ENCODE data around the gene HS1BP3.

Gene HS1BP3

DNA sequence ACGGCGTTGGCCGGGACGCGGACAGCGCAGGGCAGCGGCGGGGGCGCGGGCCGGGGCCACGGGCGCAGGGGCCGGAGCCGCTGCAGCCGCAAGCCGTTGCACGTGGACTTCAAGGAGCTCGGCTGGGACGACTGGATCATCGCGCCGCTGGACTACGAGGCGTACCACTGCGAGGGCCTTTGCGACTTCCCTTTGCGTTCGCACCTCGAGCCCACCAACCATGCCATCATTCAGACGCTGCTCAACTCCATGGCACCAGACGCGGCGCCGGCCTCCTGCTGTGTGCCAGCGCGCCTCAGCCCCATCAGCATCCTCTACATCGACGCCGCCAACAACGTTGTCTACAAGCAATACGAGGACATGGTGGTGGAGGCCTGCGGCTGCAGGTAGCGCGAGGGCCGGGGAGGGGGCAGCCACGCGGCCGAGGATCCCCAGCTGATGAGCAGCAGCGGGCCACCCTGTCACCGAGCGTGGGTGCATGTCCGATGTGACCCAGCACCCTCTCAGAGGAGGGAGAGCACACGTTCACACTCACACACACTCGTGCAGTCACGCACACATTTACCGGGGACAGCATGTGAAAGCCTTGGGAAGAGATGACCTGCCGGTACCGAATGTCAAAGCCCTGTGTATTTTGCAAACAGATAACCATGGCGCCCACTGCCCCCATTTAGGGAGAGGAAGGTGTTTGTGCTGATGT lies 20.3 kb upstream of the HS1BP3 start:
- Mint-ChIP-seq H3K27me3 (peaks cover 61 to 88% of the 10 kb centered on the region in 2 donors), H3K4me1 (ENCODE audit: low read depth in 2 of 2) (peaks cover 0 to 9% of the 10 kb centered on the region in 2 donors), H3K27ac (no peak overlapping the region)

GRCh38 chr2:20670315-20671035 lies 19.6 kb upstream of the HS1BP3 start:
- H3K27ac Mint-ChIP-seq, result no peak overlapping the region
- no peak overlapping the region for H3K4me3 Mint-ChIP-seq
- peaks cover 11% of the 10 kb centered on the region for H3K36me3 Mint-ChIP-seq (ENCODE audit: insufficient read depth)
- H3K27me3 Mint-ChIP-seq, result peaks cover 66 to 92% of the 10 kb centered on the region in 2 donors
- peaks cover 0 to 10% of the 10 kb centered on the region in 2 donors for H3K4me1 Mint-ChIP-seq (ENCODE audit: low read depth in 2 of 2)
- no peak for ATAC-seq (replicated peaks)
- no peaks in the 10 kb centered on the region for H3K9me3 Mint-ChIP-seq
- no peak for DNase-seq

More for the DNA sequence above, 20.3 kb upstream of the HS1BP3 start:
- no peak for ATAC-seq (replicated peaks)
- Mint-ChIP-seq H3K36me3 (ENCODE audit: insufficient read depth) (peaks cover 10% of the 10 kb centered on the region), H3K4me3 (peak overlapping the region in 1 of 2 donors; percentile 21), H3K9me3 (no peaks in the 10 kb centered on the region)
- DNase-seq, result no peak

GRCh38 chr2:20669562-20670314 lies 18.8 kb upstream of the HS1BP3 start:
- H3K4me3 Mint-ChIP-seq, result peak overlapping the region in 1 of 2 donors; percentile 31
- ATAC-seq (replicated peaks), result no peak

GRCh38 chr2:20668871-20669475 lies 18.1 kb upstream of the HS1BP3 start:
- peaks cover 11% of the 10 kb centered on the region for H3K36me3 Mint-ChIP-seq (ENCODE audit: insufficient read depth)
- H3K9me3 Mint-ChIP-seq, result no peaks in the 10 kb centered on the region
- peaks cover 3 to 8% of the 10 kb centered on the region in 2 donors for H3K4me1 Mint-ChIP-seq (ENCODE audit: low read depth in 2 of 2)
- peaks cover 78 to 92% of the 10 kb centered on the region in 2 donors for H3K27me3 Mint-ChIP-seq
- no peak for DNase-seq
- peak overlapping the region in 1 of 2 donors; percentile 31 for H3K4me3 Mint-ChIP-seq
- no peak overlapping the region for H3K27ac Mint-ChIP-seq
- ATAC-seq (replicated peaks), result no peak

More at GRCh38 chr2:20669562-20670314, 18.8 kb upstream of the HS1BP3 start:
- Mint-ChIP-seq H3K27ac (no peak overlapping the region), H3K9me3 (no peaks in the 10 kb centered on the region), H3K27me3 (peaks cover 73 to 92% of the 10 kb centered on the region in 2 donors), H3K4me1 (ENCODE audit: low read depth in 2 of 2) (peaks cover 3 to 8% of the 10 kb centered on the region in 2 donors), H3K36me3 (ENCODE audit: insufficient read depth) (peaks cover 11% of the 10 kb centered on the region)
- DNase-seq, result no peak

GRCh38 chr2:20668451-20668850 lies 17.6 kb upstream of the HS1BP3 start:
- H3K27me3 Mint-ChIP-seq, result peaks cover 78 to 92% of the 10 kb centered on the region in 2 donors
- no peaks in the 10 kb centered on the region for H3K9me3 Mint-ChIP-seq
- DNase-seq, result no peak
- peaks cover 3 to 8% of the 10 kb centered on the region in 2 donors for H3K4me1 Mint-ChIP-seq (ENCODE audit: low read depth in 2 of 2)
- ATAC-seq (replicated peaks), result no peak
- H3K4me3 Mint-ChIP-seq, result peak overlapping the region; percentile 54 to 64
- peaks cover 16% of the 10 kb centered on the region for H3K36me3 Mint-ChIP-seq (ENCODE audit: insufficient read depth)
- no peak overlapping the region for H3K27ac Mint-ChIP-seq

DNA sequence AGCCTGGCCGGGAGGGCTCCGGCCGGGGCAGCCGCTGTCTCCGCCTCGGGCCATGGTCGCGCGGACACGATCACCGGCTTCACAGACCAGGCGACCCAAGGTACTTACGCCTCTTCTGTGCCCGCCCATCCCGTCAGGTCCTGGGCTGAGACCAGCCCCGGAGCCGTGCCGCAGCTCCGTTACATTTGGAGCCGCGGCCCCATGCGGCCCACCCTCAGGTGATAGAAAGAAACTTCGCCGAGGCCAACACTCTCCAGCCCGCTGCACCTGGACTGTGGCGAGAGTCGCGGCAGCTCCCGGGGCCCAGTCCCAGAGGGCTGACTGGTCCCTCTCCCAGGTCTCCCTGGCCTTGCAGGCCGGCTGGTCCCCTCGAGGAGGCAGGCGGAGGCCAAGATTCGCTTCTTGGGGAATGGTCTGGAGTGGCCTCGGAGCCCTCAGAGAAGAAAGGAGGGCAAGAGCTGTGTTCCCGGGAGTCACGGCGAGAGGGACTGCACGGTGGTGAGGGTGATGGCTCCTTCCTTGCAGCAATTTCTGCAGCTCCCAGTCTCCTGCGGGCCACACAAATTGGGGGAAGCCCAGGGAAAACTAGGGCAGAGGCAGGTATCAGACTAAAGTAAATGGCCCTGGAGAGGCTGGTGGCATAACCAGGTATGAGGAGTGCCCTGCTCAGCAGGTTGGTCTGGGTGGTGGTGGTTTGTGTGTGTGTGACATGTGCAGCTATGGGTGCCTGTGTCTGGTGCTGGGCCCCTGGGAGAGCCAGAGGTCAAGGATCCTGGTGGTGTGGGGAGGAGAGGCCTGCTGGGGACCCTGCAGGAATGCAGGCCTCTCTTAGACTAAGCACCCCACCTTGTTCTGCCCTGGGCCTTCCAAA lies 16.9 kb upstream of the HS1BP3 start:
- peaks cover 73 to 92% of the 10 kb centered on the region in 2 donors for H3K27me3 Mint-ChIP-seq
- DNase-seq (no peak), ATAC-seq (replicated peaks) (no peak)
- peaks cover 3 to 8% of the 10 kb centered on the region in 2 donors for H3K4me1 Mint-ChIP-seq (ENCODE audit: low read depth in 2 of 2)
- H3K36me3 Mint-ChIP-seq (ENCODE audit: insufficient read depth), result peaks cover 16% of the 10 kb centered on the region
- H3K9me3 Mint-ChIP-seq, result no peaks in the 10 kb centered on the region
- H3K27ac Mint-ChIP-seq, result no peak overlapping the region
- H3K4me3 Mint-ChIP-seq, result peak overlapping the region; percentile 54 to 64

DNA sequence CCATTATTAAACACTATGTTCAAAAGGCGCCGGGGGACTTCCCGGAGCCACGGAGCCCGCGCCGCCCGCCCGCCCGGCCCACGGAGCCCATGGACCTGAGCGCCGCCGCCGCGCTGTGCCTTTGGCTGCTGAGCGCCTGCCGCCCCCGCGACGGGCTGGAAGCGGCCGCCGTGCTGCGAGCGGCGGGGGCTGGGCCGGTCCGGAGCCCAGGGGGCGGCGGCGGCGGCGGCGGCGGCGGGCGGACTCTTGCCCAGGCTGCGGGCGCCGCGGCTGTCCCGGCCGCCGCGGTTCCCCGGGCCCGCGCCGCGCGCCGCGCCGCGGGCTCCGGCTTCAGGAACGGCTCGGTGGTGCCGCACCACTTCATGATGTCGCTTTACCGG lies 16.2 kb upstream of the HS1BP3 start:
- Mint-ChIP-seq H3K36me3 (ENCODE audit: insufficient read depth) (peaks cover 13% of the 10 kb centered on the region), H3K4me3 (peak overlapping the region in 1 of 2 donors; percentile 64), H3K9me3 (no peaks in the 10 kb centered on the region), H3K4me1 (ENCODE audit: low read depth in 2 of 2) (peaks cover 3 to 8% of the 10 kb centered on the region in 2 donors), H3K27me3 (peaks cover 72 to 92% of the 10 kb centered on the region in 2 donors), H3K27ac (no peak overlapping the region)
- peak; percentile 54 for ATAC-seq (replicated peaks)
- DNase-seq, result no peak

DNA sequence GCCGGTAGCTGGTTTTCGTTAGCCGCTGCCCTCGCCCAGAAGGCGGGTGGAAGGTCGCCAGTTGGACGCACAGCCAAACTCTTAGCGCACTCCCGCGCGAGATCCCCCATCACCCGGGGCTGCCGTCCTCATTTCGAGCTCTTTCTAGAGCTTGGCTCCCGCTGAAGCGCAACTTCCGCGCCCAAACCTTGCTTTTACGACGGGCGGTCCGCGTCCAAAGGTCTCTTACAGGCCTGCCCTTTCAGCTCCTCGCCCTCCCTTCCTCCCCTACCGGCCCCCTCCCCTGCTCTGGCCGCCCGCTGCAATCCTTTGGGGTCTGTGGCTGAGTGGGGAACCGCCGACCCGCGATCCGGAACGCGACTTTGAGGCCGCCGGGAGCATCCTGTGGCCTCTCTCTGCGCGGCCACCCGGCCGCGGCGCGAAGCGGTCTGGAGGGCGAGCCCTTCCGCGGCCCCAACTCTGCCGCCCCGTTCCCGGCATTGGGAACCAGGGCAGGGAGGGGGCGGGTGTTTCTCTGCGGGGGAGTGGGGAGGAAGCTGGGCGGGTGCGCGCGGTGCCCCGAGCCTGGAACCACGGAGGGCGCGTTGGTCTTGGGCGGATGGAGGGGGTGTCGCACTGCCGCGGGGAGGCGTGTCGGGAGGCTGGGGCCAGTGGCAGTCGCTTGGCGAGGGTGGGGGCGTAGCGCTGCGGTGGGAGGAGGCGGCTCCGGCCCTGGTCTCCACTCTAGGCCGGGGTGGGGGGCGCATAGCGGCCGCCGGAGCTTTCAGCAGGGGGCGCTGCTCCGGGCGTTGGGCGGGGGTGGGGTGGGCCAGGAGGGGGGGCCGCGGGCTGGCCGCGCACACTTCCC lies 15.6 kb upstream of the HS1BP3 start, which contains the start of gene GDF7:
Gene GDF7, plus strand, starts transcription at position 841 of the 847 bp plus-strand sequence. CDS start 96 bp downstream, outside the sequence.
- Mint-ChIP-seq H3K4me1 (ENCODE audit: low read depth in 2 of 2) (peaks cover 3 to 8% of the 10 kb centered on the region in 2 donors), H3K4me3 (peak within 1 kb of the TSS; percentile 77 to 79), H3K36me3 (ENCODE audit: insufficient read depth) (peaks cover 9% of the 10 kb centered on the region), H3K9me3 (no peaks in the 10 kb centered on the region), H3K27me3 (peaks cover 72 to 92% of the 10 kb centered on the region in 2 donors), H3K27ac (no peak within 1 kb of the TSS)
- DNase-seq (no peak), ATAC-seq (replicated peaks) (peak; percentile 58)

GRCh38 chr2:20666005-20666303 lies 15.1 kb upstream of the HS1BP3 start:
- H3K4me3 Mint-ChIP-seq, result peak overlapping the region; percentile 77 to 79
- no peak overlapping the region for H3K27ac Mint-ChIP-seq
- H3K9me3 Mint-ChIP-seq, result no peaks in the 10 kb centered on the region
- DNase-seq (no peak), ATAC-seq (replicated peaks) (peak; percentile 7)
- peaks cover 67 to 92% of the 10 kb centered on the region in 2 donors for H3K27me3 Mint-ChIP-seq
- peaks cover 9% of the 10 kb centered on the region for H3K36me3 Mint-ChIP-seq (ENCODE audit: insufficient read depth)
- H3K4me1 Mint-ChIP-seq (ENCODE audit: low read depth in 2 of 2), result peaks cover 3 to 8% of the 10 kb centered on the region in 2 donors

DNA sequence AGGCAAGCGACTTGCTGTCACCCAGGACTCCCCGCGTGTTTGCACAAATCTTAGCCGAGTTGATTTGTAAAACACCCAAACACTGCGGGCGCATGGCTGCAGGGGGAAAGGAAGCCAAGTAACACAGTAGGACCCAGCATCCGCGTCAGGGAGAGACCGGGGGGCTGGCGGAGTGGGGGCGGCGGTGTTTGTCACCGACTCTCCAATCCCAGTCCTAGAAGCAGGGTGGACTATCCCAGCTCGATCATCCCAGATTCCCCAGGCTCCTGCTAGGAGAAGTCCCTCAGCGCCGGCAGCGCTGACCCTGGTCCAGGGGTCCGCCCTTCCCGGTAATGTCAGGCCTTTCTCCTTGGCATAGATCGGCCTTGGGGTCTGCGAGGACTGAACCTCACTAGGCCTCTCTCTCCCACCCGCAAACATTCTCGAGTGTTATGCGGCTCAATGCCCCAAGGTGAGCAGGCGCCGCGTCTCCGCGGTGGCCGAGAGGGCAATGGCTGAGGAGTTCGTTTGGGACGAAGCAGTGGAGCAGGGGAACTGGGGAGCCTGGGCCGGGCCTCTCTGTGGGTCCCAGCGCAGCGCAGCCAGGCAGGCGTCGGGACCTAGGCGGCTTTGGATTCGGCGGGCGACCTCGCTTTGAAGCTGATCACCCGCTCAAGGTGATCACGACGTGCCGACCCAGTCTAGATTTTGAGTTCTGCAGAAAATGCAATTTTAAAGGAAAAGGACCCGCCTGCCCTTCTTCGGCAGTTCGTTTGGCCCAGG lies 14.5 kb upstream of the HS1BP3 start:
- Mint-ChIP-seq H3K4me3 (peak overlapping the region; percentile 77 to 79), H3K27me3 (peaks cover 67 to 94% of the 10 kb centered on the region in 2 donors), H3K27ac (peak overlapping the region in 1 of 2 donors; percentile 29), H3K36me3 (ENCODE audit: insufficient read depth) (peaks cover 9% of the 10 kb centered on the region), H3K4me1 (ENCODE audit: low read depth in 2 of 2) (peaks cover 3 to 8% of the 10 kb centered on the region in 2 donors), H3K9me3 (no peaks in the 10 kb centered on the region)
- no peak for ATAC-seq (replicated peaks)
- DNase-seq, result no peak
